HepG2 (cell line): ENCODE data around the gene MTOR. TPM values are rescaled to one million over a fixed set of nuclear protein-coding genes. Genes with fewer than 3 reads are reported as not detected.

Experiments
- AGO2 ChIP-seq: fragments of 200-400 bp; formaldehyde crosslinking; optimal IDR thresholded peaks from 2 replicates; pipeline ENCODE3; 2017; ENCODE audit warnings: mild to moderate bottlenecking, low read depth, low read length, moderate library complexity
- JARID2 ChIP-seq: sonication (generic); formaldehyde crosslinking; IDR thresholded peaks from 2 replicates; pipeline ENCODE4 v1.8.1; 2023; ENCODE audit warnings: missing genetic modification reagents, inconsistent platforms; ENCODE audit not compliant: insufficient replicate concordance
- MZF1 ChIP-seq: sonication (generic); formaldehyde crosslinking; IDR thresholded peaks from 2 replicates; pipeline ENCODE4 v1.8.1; 2023; ENCODE audit warnings: mild to moderate bottlenecking, missing genetic modification reagents, borderline replicate concordance
- NR2F2 ChIP-seq: IDR thresholded peaks from 2 replicates; pipeline ENCODE4 v1.6.1; 2012; ENCODE audit warnings: low read depth, inconsistent platforms, borderline replicate concordance
- POLR2AphosphoS2 ChIP-seq: IDR thresholded peaks from 2 replicates; pipeline ENCODE4 v1.6.1; 2011; ENCODE audit warnings: low read depth, low read length, improper control_type of control experiment
- PRDM15 ChIP-seq: sonication (generic); formaldehyde crosslinking; IDR thresholded peaks from 2 replicates; pipeline ENCODE4 v1.4.0; 2020; ENCODE audit warnings: missing genetic modification reagents
- PRPF4 ChIP-seq: fragments of 200-400 bp; formaldehyde crosslinking; IDR thresholded peaks from 2 replicates; pipeline ENCODE4 v1.6.1; 2016; ENCODE audit warnings: low read length, low read depth; ENCODE audit not compliant: poor library complexity, severe bottlenecking
- RFX3 ChIP-seq: IDR thresholded peaks from 2 replicates; pipeline ENCODE4 v1.6.1; 2016; ENCODE audit warnings: missing biosample characterization, missing genetic modification reagents
- ZNF235 ChIP-seq: sonication (generic); formaldehyde crosslinking; IDR thresholded peaks from 2 replicates; pipeline ENCODE4 v1.8.1; 2023; ENCODE audit warnings: mild to moderate bottlenecking, missing genetic modification reagents, borderline replicate concordance
- ZNF329 ChIP-seq: sonication (generic); formaldehyde crosslinking; IDR thresholded peaks from 2 replicates; pipeline ENCODE4 v1.9.0; 2021; ENCODE audit warnings: low read depth, mild to moderate bottlenecking, missing genetic modification reagents
- ZNF782 ChIP-seq: sonication (generic); formaldehyde crosslinking; IDR thresholded peaks from 2 replicates; pipeline ENCODE4 v1.4.0; 2020; ENCODE audit warnings: missing genetic modification reagents, mild to moderate bottlenecking, borderline replicate concordance
- polyA plus RNA-seq, 8 experiments: library from polyadenylated mRNA; depleted of rRNA in 3 of 8; stranded (reverse) in 7 of 8; unstranded in 1 of 8; fragments of >200 nt; fragmentation: Illumina TruSeq in 4 of 8; extraction: Trizol in 4 of 8; gene quantifications; 2 replicates each; pipeline versions ENCODE4 v1.2.1 to v1.2.3, GENCODE V29; 2011 to 2016; ENCODE audit warnings: low read depth in 4 of 8, missing spikeins in 1 of 8, mixed read lengths in 1 of 8; ENCODE audit not compliant: insufficient read depth in 1 of 8
- total RNA-seq, 5 experiments: library from RNA; depleted of rRNA; stranded (reverse); fragments of >200 nt; fragmentation: Illumina TruSeq; extraction: Trizol; gene quantifications; 2 replicates each; pipeline ENCODE4 v1.2.3, GENCODE V29; 2016; ENCODE audit warnings: low read depth in 1 of 5
- TF ChIP-seq, protein P1 (sequence below): sonication (generic); formaldehyde crosslinking; IDR thresholded peaks from 2 replicates; pipeline ENCODE4 v1.4.0; 2020; ENCODE audit warnings: missing genetic modification reagents
- TF ChIP-seq, protein P2 (sequence below): sonication (generic); formaldehyde crosslinking; conservative IDR thresholded peaks from 2 replicates; pipeline ENCODE4 v1.8.0; 2022; ENCODE audit warnings: missing genetic modification reagents
- TF ChIP-seq, protein P3 (sequence below): sonication (generic); formaldehyde crosslinking; IDR thresholded peaks from 2 replicates; pipeline ENCODE4 v1.4.0; 2020; ENCODE audit warnings: missing genetic modification reagents, borderline replicate concordance

MTOR gene
- total and polyA plus RNA-seq, 2 of the 13 experiments (the other 11 are each of a cell fraction or from before 2014, with no cell fraction given): 24.6 to 34.6 TPM

DNA sequence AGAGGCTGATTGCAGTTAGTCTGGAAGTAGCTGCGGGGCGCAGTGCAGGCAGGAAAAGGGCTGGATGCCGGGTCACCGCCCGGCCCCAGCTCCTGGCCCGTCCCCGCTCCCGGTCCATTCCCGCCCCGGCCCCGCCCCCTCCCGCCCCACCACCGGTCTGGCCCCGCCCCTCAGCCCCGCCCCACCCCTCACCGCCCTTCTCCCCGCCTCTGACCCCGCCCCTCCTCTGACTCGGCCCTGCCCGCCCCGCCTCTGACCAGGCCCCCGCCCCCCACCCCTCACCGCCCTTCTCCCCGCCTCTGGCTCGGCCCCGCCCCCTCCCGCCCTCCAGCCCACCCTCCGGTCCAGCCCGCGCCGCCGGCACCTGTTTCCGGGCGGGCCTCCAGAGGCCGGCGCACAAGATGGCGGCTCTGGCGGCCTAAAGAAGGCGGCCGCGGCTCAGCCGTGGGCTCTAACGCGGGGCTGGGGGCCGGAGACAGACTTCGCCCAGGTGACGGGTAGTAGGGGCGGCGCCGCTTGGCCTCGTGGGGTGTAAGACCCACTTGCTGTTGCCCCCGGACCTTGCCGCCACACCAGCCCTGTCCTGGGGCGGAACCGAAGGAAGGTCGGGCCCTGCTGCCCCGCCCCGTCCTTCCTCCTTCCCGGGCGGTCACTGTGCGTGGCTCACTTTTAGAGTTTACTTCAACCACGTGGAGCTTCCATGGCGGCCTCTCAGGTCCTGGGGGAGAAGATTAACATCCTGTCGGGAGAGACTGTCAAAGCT lies 10.7 kb upstream of the MTOR start, which contains the start of gene UBIAD1 (continued):
- TF ChIP-seq, protein P1, sequence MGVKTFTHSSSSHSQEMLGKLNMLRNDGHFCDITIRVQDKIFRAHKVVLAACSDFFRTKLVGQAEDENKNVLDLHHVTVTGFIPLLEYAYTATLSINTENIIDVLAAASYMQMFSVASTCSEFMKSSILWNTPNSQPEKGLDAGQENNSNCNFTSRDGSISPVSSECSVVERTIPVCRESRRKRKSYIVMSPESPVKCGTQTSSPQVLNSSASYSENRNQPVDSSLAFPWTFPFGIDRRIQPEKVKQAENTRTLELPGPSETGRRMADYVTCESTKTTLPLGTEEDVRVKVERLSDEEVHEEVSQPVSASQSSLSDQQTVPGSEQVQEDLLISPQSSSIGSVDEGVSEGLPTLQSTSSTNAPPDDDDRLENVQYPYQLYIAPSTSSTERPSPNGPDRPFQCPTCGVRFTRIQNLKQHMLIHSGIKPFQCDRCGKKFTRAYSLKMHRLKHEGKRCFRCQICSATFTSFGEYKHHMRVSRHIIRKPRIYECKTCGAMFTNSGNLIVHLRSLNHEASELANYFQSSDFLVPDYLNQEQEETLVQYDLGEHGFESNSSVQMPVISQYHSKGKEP (CRISPR knock-in tag): no peak
- no peak for TF ChIP-seq MZF1
- TF ChIP-seq, protein P2, sequence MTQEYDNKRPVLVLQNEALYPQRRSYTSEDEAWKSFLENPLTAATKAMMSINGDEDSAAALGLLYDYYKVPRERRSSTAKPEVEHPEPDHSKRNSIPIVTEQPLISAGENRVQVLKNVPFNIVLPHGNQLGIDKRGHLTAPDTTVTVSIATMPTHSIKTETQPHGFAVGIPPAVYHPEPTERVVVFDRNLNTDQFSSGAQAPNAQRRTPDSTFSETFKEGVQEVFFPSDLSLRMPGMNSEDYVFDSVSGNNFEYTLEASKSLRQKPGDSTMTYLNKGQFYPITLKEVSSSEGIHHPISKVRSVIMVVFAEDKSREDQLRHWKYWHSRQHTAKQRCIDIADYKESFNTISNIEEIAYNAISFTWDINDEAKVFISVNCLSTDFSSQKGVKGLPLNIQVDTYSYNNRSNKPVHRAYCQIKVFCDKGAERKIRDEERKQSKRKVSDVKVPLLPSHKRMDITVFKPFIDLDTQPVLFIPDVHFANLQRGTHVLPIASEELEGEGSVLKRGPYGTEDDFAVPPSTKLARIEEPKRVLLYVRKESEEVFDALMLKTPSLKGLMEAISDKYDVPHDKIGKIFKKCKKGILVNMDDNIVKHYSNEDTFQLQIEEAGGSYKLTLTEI (CRISPR knock-in tag): no peak
- TF ChIP-seq RFX3 (CRISPR knock-in tag): no peak
- no peak for TF ChIP-seq PRDM15 (CRISPR knock-in tag)
- TF ChIP-seq, protein P3, sequence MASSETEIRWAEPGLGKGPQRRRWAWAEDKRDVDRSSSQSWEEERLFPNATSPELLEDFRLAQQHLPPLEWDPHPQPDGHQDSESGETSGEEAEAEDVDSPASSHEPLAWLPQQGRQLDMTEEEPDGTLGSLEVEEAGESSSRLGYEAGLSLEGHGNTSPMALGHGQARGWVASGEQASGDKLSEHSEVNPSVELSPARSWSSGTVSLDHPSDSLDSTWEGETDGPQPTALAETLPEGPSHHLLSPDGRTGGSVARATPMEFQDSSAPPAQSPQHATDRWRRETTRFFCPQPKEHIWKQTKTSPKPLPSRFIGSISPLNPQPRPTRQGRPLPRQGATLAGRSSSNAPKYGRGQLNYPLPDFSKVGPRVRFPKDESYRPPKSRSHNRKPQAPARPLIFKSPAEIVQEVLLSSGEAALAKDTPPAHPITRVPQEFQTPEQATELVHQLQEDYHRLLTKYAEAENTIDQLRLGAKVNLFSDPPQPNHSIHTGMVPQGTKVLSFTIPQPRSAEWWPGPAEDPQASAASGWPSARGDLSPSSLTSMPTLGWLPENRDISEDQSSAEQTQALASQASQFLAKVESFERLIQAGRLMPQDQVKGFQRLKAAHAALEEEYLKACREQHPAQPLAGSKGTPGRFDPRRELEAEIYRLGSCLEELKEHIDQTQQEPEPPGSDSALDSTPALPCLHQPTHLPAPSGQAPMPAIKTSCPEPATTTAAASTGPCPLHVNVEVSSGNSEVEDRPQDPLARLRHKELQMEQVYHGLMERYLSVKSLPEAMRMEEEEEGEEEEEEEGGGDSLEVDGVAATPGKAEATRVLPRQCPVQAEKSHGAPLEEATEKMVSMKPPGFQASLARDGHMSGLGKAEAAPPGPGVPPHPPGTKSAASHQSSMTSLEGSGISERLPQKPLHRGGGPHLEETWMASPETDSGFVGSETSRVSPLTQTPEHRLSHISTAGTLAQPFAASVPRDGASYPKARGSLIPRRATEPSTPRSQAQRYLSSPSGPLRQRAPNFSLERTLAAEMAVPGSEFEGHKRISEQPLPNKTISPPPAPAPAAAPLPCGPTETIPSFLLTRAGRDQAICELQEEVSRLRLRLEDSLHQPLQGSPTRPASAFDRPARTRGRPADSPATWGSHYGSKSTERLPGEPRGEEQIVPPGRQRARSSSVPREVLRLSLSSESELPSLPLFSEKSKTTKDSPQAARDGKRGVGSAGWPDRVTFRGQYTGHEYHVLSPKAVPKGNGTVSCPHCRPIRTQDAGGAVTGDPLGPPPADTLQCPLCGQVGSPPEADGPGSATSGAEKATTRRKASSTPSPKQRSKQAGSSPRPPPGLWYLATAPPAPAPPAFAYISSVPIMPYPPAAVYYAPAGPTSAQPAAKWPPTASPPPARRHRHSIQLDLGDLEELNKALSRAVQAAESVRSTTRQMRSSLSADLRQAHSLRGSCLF (CRISPR knock-in tag): no peak
- no peak for TF ChIP-seq ZNF329
- TF ChIP-seq NR2F2: peak; percentile 26; the same call in 1 of the 2 replicates
- no peak for TF ChIP-seq ZNF782
- TF ChIP-seq JARID2: no peak
- peak; percentile 69 for TF ChIP-seq AGO2
- no peak for TF ChIP-seq PRPF4
- TF ChIP-seq POLR2AphosphoS2: no peak
- TF ChIP-seq ZNF235: no peak
